Chondrocyte (in vitro differentiated cells): ENCODE measurements around the gene IGIP. TPM values are rescaled to one million over a fixed set of nuclear protein-coding genes. Genes with fewer than 3 reads are reported as not detected.

ENCODE experiments used
- DNase-seq: peaks from one replicate; pipeline ENCODE4 v3.0.0; 2021; ENCODE audit warnings: mixed read lengths, low spot score
- H3K27ac Mint-ChIP-seq: one replicate; pipeline ENCODE4 v1.8.0; 2021; ENCODE audit warnings: mild to moderate bottlenecking, moderate library complexity, mixed read lengths; ENCODE audit not compliant: unreplicated experiment
- H3K27me3 Mint-ChIP-seq: 2 replicates; pipeline ENCODE4 v1.8.0; 2021; ENCODE audit warnings: low read depth, mixed read lengths
- H3K36me3 Mint-ChIP-seq: 2 replicates; pipeline ENCODE4 v1.8.0; 2021; ENCODE audit warnings: low read depth, mixed read lengths
- H3K4me1 Mint-ChIP-seq: 2 replicates; pipeline ENCODE4 v1.8.0; 2021; ENCODE audit warnings: low read depth, mild to moderate bottlenecking, mixed read lengths
- H3K4me3 Mint-ChIP-seq: one replicate; pipeline ENCODE4 v1.8.0; 2021; ENCODE audit warnings: mild to moderate bottlenecking, moderate library complexity, mixed read lengths; ENCODE audit not compliant: unreplicated experiment
- H3K9me3 Mint-ChIP-seq: 2 replicates; pipeline ENCODE4 v1.8.0; 2021; ENCODE audit warnings: low read depth, mixed read lengths
- CTCF ChIP-seq: fragments of 200-600 bp; sonication (generic); IDR thresholded peaks from 2 replicates; pipeline ENCODE4 v1.5.0; 2021; ENCODE audit warnings: antibody characterized with exemption, mild to moderate bottlenecking, moderate library complexity
- total RNA-seq: library from RNA; stranded (reverse); gene quantifications from 3 replicates; pipeline ENCODE4 v1.2.1, GENCODE V29; 2021

IGIP gene
- total RNA-seq, 1 donor from 2014 or later, result 6.9 TPM

DNA sequence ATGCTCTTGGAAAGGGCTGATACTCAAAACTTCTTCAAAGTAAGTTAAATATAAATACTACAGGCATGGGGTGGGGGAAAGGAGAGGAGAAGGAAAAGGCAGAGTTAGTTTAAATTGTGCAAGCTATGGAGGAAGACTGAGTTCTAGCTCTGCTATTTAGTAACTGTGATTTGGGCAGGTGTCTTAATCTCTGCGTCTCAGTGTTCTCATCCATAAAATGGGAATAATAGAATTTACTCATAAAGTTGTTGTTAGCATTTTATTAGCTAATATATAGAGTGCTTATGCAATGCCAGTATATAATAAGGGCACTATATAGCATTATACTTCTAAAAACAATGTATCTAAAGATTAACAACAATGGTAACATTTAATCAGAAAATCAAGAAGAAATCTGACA is 24.6 kb upstream of the IGIP start:
- Mint-ChIP-seq H3K36me3 (no peaks in the 10 kb centered on the region), H3K27me3 (peaks cover 64% of the 10 kb centered on the region), H3K4me3 (no peak overlapping the region), H3K9me3 (no peaks in the 10 kb centered on the region), H3K27ac (no peak overlapping the region), H3K4me1 (no peaks in the 10 kb centered on the region)
- TF ChIP-seq CTCF, result no peak
- DNase-seq, result no peak

GRCh38 chr5:140103154-140103553 is 22.6 kb upstream of the IGIP start:
- no peak for TF ChIP-seq CTCF
- no peak overlapping the region for H3K27ac Mint-ChIP-seq
- no peak for DNase-seq
- H3K36me3 Mint-ChIP-seq, result no peaks in the 10 kb centered on the region
- peaks cover 52% of the 10 kb centered on the region for H3K27me3 Mint-ChIP-seq
- no peaks in the 10 kb centered on the region for H3K9me3 Mint-ChIP-seq
- H3K4me1 Mint-ChIP-seq, result peaks cover 9% of the 10 kb centered on the region
- no peak overlapping the region for H3K4me3 Mint-ChIP-seq

DNA sequence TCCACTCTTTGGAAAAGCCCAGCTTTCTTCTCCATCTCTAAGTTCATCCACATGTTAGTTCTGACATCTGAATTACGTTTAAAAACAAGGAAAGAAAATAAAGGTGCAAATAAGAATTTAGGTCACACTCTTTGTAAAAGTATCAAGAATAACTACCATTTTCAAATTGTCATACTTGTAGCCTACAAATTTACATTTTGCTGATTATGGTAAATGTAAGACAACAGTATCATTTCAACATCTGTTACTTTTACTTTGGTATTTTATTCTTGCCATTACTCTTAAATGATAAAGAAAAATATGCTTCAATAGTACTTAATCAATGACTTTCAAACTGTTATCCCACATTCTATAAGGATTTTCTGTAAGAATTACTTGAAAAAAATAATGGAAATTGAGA is 21.6 kb upstream of the IGIP start:
- TF ChIP-seq CTCF, result no peak
- Mint-ChIP-seq H3K36me3 (no peaks in the 10 kb centered on the region), H3K4me3 (no peak overlapping the region), H3K4me1 (peaks cover 18% of the 10 kb centered on the region), H3K9me3 (no peaks in the 10 kb centered on the region), H3K27me3 (peaks cover 58% of the 10 kb centered on the region), H3K27ac (no peak overlapping the region)
- DNase-seq, result no peak

- H3K27me3 Mint-ChIP-seq, result peaks cover 52% of the 10 kb centered on the region
- H3K36me3 Mint-ChIP-seq, result no peaks in the 10 kb centered on the region
- DNase-seq, result no peak
- H3K4me1 Mint-ChIP-seq, result peaks cover 28% of the 10 kb centered on the region
- peak; percentile 41 for TF ChIP-seq CTCF
- no peak overlapping the region for H3K27ac Mint-ChIP-seq
- H3K9me3 Mint-ChIP-seq, result no peaks in the 10 kb centered on the region
- H3K4me3 Mint-ChIP-seq, result no peak overlapping the region
These were observed 19.6 kb upstream of the IGIP start for GRCh38 chr5:140106101-140106500.

DNA sequence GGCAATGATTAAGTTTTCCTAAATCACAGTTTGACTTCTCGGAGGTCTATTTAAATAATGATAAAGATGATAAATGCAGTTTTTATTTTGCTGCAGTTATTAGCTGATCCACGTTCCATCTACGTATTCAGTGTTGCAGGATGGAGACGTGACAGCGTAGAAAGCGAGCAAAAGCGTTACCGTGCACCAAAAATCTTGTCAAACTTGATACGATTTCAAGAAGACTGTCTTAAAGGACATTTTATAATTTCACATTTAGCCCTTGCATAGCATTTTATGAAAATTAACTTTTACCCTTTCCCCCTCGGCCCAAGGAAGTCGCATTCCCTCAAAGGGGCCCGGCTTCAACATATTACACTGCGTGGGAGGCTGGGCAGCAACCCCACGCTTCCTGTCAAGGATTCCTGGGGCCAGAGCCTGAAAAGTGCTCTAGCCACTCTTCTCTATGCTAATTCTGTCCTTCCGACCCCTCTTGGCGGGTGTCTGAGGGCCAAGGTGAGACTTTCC is 18.9 kb upstream of the IGIP start:
- Mint-ChIP-seq H3K27me3 (peaks cover 52% of the 10 kb centered on the region), H3K4me1 (peaks cover 28% of the 10 kb centered on the region)
- DNase-seq, result no peak

More for the DNA sequence above, 18.9 kb upstream of the IGIP start:
- Mint-ChIP-seq H3K27ac (peak overlapping the region; percentile 97), H3K4me3 (peak overlapping the region; percentile 94), H3K9me3 (no peaks in the 10 kb centered on the region), H3K36me3 (no peaks in the 10 kb centered on the region)
- no peak for TF ChIP-seq CTCF
